ENCODE measurements around the gene XCL2. TPM values are rescaled to one million over a fixed set of nuclear protein-coding genes. Genes with fewer than 3 reads are reported as not detected.

Gene XCL2
- total and polyA plus RNA-seq, 4 donors: 0.23 to 0.92 (median 0.55) TPM

- no peak overlapping the region for H3K4me3 ChIP-seq (ENCODE audit: low read depth in 1 of 3, low read length in 3 of 3)
- 78% methylated on average over 3 of the region's 3 CpGs for WGBS
Measured at GRCh38 chr1:168570652-168571051, 26.9 kb upstream of the XCL2 start.

GRCh38 chr1:168568346-168568745, 24.5 kb upstream of the XCL2 start:
- Histone ChIP-seq H3K4me3 (ENCODE audit: low read depth in 1 of 3, low read length in 3 of 3) (no peak overlapping the region), H3K27me3 (ENCODE audit: control insufficient read depth in 4 of 4, insufficient read depth in 4 of 4, low read length in 3 of 4) (no peaks in the 10 kb centered on the region), H3K36me3 (ENCODE audit: control insufficient read depth in 4 of 4, insufficient read depth in 3 of 4, low read depth in 1 of 4, low read length in 3 of 4) (no peaks in the 10 kb centered on the region), H3K9ac (ENCODE audit: low read depth in 1 of 2, low read length in 2 of 2) (no peak overlapping the region), H3K9me3 (ENCODE audit: control insufficient read depth in 4 of 4, low read length in 3 of 4) (no peaks in the 10 kb centered on the region), H3K4me1 (ENCODE audit: control insufficient read depth in 4 of 4, insufficient read depth in 4 of 4, low read length in 3 of 4) (peaks cover 0 to 4% (median under 1%) of the 10 kb centered on the region in 4 donors), H3K27ac (ENCODE audit: low read depth in 1 of 2, low read length in 2 of 2) (no peak overlapping the region)
- WGBS: 93% methylated on average over 1 of the region's 1 CpG
- DNase-seq (ENCODE audit: low spot score): no peak
- TF ChIP-seq FOXA2 (IDR thresholded peaks at IDR 0.05) (no peak), SP1 (IDR thresholded peaks at IDR 0.05) (no peak), JUND (IDR thresholded peaks at IDR 0.05) (no peak), HNF4G (IDR thresholded peaks at IDR 0.05) (no peak), ATF3 (IDR thresholded peaks at IDR 0.05) (no peak), CTCF (IDR thresholded peaks at IDR 0.05; ENCODE audit: low read depth, low read length, missing input control) (no peak), NR2F2 (IDR thresholded peaks at IDR 0.05) (no peak), YY1 (IDR thresholded peaks at IDR 0.05) (no peak), TAF1 (conservative IDR thresholded peaks at IDR 0.05) (no peak), FOXA1 (IDR thresholded peaks at IDR 0.05) (no peak), EGR1 (IDR thresholded peaks at IDR 0.05; ENCODE audit: low read depth in 2 of 2) (no peak), HNF4A (conservative IDR thresholded peaks at IDR 0.05) (no peak), ZBTB33 (IDR thresholded peaks at IDR 0.05) (no peak)

More at GRCh38 chr1:168570652-168571051, 26.9 kb upstream of the XCL2 start:
- TF ChIP-seq ATF3 (IDR thresholded peaks at IDR 0.05) (no peak), RAD21 (IDR thresholded peaks at IDR 0.05) (no peak), JUND (IDR thresholded peaks at IDR 0.05) (no peak), MAX (IDR thresholded peaks at IDR 0.05) (no peak), CTCF (IDR thresholded peaks at IDR 0.05; ENCODE audit: low read depth, low read length, missing input control) (no peak), FOXA2 (IDR thresholded peaks at IDR 0.05) (no peak), FOXA1 (IDR thresholded peaks at IDR 0.05) (no peak), GABPA (IDR thresholded peaks at IDR 0.05 in 1 of 2, conservative IDR thresholded peaks at IDR 0.05 in 1 of 2) (no peak), NR2F2 (IDR thresholded peaks at IDR 0.05) (no peak), ZBTB33 (IDR thresholded peaks at IDR 0.05) (no peak), RXRA (IDR thresholded peaks at IDR 0.05) (no peak), SP1 (IDR thresholded peaks at IDR 0.05) (no peak), YY1 (IDR thresholded peaks at IDR 0.05) (no peak), EGR1 (IDR thresholded peaks at IDR 0.05; ENCODE audit: low read depth in 2 of 2) (no peak), HNF4G (IDR thresholded peaks at IDR 0.05) (no peak), HNF4A (conservative IDR thresholded peaks at IDR 0.05) (no peak)
- no peak overlapping the region for H3K27ac ChIP-seq (ENCODE audit: low read depth in 1 of 2, low read length in 2 of 2)
- H3K9ac ChIP-seq (ENCODE audit: low read depth in 1 of 2, low read length in 2 of 2): no peak overlapping the region
- H3K27me3 ChIP-seq (ENCODE audit: control insufficient read depth in 4 of 4, insufficient read depth in 4 of 4, low read length in 3 of 4): no peaks in the 10 kb centered on the region
- DNase-seq (ENCODE audit: low spot score): no peak
- no peaks in the 10 kb centered on the region for H3K36me3 ChIP-seq (ENCODE audit: control insufficient read depth in 4 of 4, insufficient read depth in 3 of 4, low read depth in 1 of 4, low read length in 3 of 4)
- H3K9me3 ChIP-seq (ENCODE audit: control insufficient read depth in 4 of 4, low read length in 3 of 4): no peaks in the 10 kb centered on the region
- peaks cover 0 to 4% (median under 1%) of the 10 kb centered on the region in 4 donors for H3K4me1 ChIP-seq (ENCODE audit: control insufficient read depth in 4 of 4, insufficient read depth in 4 of 4, low read length in 3 of 4)
